ENCODE results near the gene MFAP2.

MFAP2 gene

GRCh38 chr1:17007121-17007520 is 26.7 kb upstream of the MFAP2 start:
- DNase-seq, result no peak

GRCh38 chr1:17005365-17005740 is 24.9 kb upstream of the MFAP2 start:
- DNase-seq, result no peak

- no peak for DNase-seq
Observed at GRCh38 chr1:17004466-17005364, 24.3 kb upstream of the MFAP2 start.

GRCh38 chr1:17002524-17002902 is 22.1 kb upstream of the MFAP2 start:
- DNase-seq, result no peak

GRCh38 chr1:17001760-17002523 is 21.5 kb upstream of the MFAP2 start:
- no peak for DNase-seq

GRCh38 chr1:16999863-17000262 is 19.4 kb upstream of the MFAP2 start:
- DNase-seq, result no peak

GRCh38 chr1:16998589-16998988 is 18.2 kb upstream of the MFAP2 start:
- no peak for DNase-seq

GRCh38 chr1:16996845-16997244 is 16.4 kb upstream of the MFAP2 start:
- DNase-seq, result no peak

- DNase-seq, result no peak
Observed at GRCh38 chr1:16993521-16994038, 13.2 kb upstream of the MFAP2 start.

- DNase-seq, result no peak
Observed at GRCh38 chr1:16992675-16993074, 12.3 kb upstream of the MFAP2 start.

GRCh38 chr1:16992102-16992501 is 11.7 kb upstream of the MFAP2 start:
- no peak for DNase-seq

- DNase-seq, result no peak
Observed at GRCh38 chr1:16991571-16991970, 11.2 kb upstream of the MFAP2 start.

GRCh38 chr1:16989676-16990391 is 9.4 kb upstream of the MFAP2 start:
- DNase-seq, result no peak

- no peak for DNase-seq
Observed at GRCh38 chr1:16988210-16988609, 7.8 kb upstream of the MFAP2 start.

GRCh38 chr1:16986962-16987361 is 6.5 kb upstream of the MFAP2 start:
- peak in 1 of 3 donors; percentile 34 for DNase-seq

GRCh38 chr1:16986560-16986959 is 6.1 kb upstream of the MFAP2 start:
- no peak for DNase-seq

- no peak for DNase-seq
Observed at GRCh38 chr1:16986113-16986512, 5.7 kb upstream of the MFAP2 start.

- no peak for DNase-seq
Observed at GRCh38 chr1:16984717-16985116, 4.3 kb upstream of the MFAP2 start.

- DNase-seq, result no peak
Observed at GRCh38 chr1:16983649-16984048, 3.2 kb upstream of the MFAP2 start.

GRCh38 chr1:16982902-16983301 is 2.5 kb upstream of the MFAP2 start:
- DNase-seq, result no peak

GRCh38 chr1:16981269-16981849 is 939 bp upstream of the MFAP2 start:
- no peak for DNase-seq

GRCh38 chr1:16979475-16980327 is 719 bp downstream of the MFAP2 start:
- peak in 1 of 3 donors; percentile 7 for DNase-seq
